ENCODE measurements around the gene SDHAF2. TPM values are rescaled to one million over a fixed set of nuclear protein-coding genes. Genes with fewer than 3 reads are reported as not detected.

Gene SDHAF2
- total and polyA plus RNA-seq, 4 donors = 25.5 to 46.9 (median 30.2) TPM

- Histone ChIP-seq H3K4me1 (ENCODE audit: control insufficient read depth in 4 of 4, insufficient read depth in 4 of 4, low read length in 3 of 4) (peaks cover 0 to 3% (median 0%) of the 10 kb centered on the region in 4 donors), H3K9me3 (ENCODE audit: control insufficient read depth in 4 of 4, low read length in 3 of 4) (no peaks in the 10 kb centered on the region), H3K9ac (ENCODE audit: low read depth in 1 of 2, low read length in 2 of 2) (no peak overlapping the region), H3K27ac (ENCODE audit: low read depth in 1 of 2, low read length in 2 of 2) (no peak overlapping the region), H3K36me3 (ENCODE audit: control insufficient read depth in 4 of 4, insufficient read depth in 3 of 4, low read depth in 1 of 4, low read length in 3 of 4) (peaks cover 15 to 88% (median 62%) of the 10 kb centered on the region in 4 donors), H3K4me3 (ENCODE audit: low read depth in 1 of 3, low read length in 3 of 3) (no peak overlapping the region), H3K27me3 (ENCODE audit: control insufficient read depth in 4 of 4, insufficient read depth in 4 of 4, low read length in 3 of 4) (no peaks in the 10 kb centered on the region)
- WGBS = 98% methylated on average over 3 of the region's 3 CpGs
- DNase-seq (ENCODE audit: low spot score) = no peak
- no peak for TF ChIP-seq NR2F2 (IDR thresholded peaks at IDR 0.05)
- no peak for TF ChIP-seq YY1 (IDR thresholded peaks at IDR 0.05)
- no peak for TF ChIP-seq ZBTB33 (IDR thresholded peaks at IDR 0.05)
- TF ChIP-seq FOXA1 (IDR thresholded peaks at IDR 0.05) = no peak
- no peak for TF ChIP-seq JUND (IDR thresholded peaks at IDR 0.05)
- no peak for TF ChIP-seq MAX (IDR thresholded peaks at IDR 0.05)
- no peak for TF ChIP-seq SP1 (IDR thresholded peaks at IDR 0.05)
- TF ChIP-seq EGR1 (IDR thresholded peaks at IDR 0.05; ENCODE audit: low read depth in 2 of 2) = no peak
- TF ChIP-seq ATF3 (IDR thresholded peaks at IDR 0.05) = no peak
Measured at GRCh38 chr11:61422226-61422625, 7.7 kb upstream of the SDHAF2 start.

GRCh38 chr11:61425367-61426131 is 4.4 kb upstream of the SDHAF2 start:
- 95% methylated on average over 1 of the region's 1 CpG for WGBS
- no peak overlapping the region for H3K27ac ChIP-seq (ENCODE audit: low read depth in 1 of 2, low read length in 2 of 2)
- peaks cover 0 to 16% (median 9%) of the 10 kb centered on the region in 4 donors for H3K4me1 ChIP-seq (ENCODE audit: control insufficient read depth in 4 of 4, insufficient read depth in 4 of 4, low read length in 3 of 4)
- no peak overlapping the region for H3K9ac ChIP-seq (ENCODE audit: low read depth in 1 of 2, low read length in 2 of 2)
- no peaks in the 10 kb centered on the region for H3K9me3 ChIP-seq (ENCODE audit: control insufficient read depth in 4 of 4, low read length in 3 of 4)
- H3K4me3 ChIP-seq (ENCODE audit: low read depth in 1 of 3, low read length in 3 of 3) = no peak overlapping the region
- DNase-seq (ENCODE audit: low spot score) = no peak
- TF ChIP-seq CTCF (IDR thresholded peaks at IDR 0.05; ENCODE audit: low read depth, low read length, missing input control) = no peak
- H3K36me3 ChIP-seq (ENCODE audit: control insufficient read depth in 4 of 4, insufficient read depth in 3 of 4, low read depth in 1 of 4, low read length in 3 of 4) = peaks cover 12 to 60% (median 45%) of the 10 kb centered on the region in 4 donors
- no peaks in the 10 kb centered on the region for H3K27me3 ChIP-seq (ENCODE audit: control insufficient read depth in 4 of 4, insufficient read depth in 4 of 4, low read length in 3 of 4)

- Histone ChIP-seq H3K27ac (ENCODE audit: low read depth in 1 of 2, low read length in 2 of 2) (peak overlapping the region; percentile 93 to 98), H3K4me3 (ENCODE audit: low read depth in 1 of 3, low read length in 3 of 3) (peak overlapping the region; percentile 76 to 99 (median 87)), H3K9ac (ENCODE audit: low read depth in 1 of 2, low read length in 2 of 2) (peak overlapping the region; percentile 64 to 88), H3K36me3 (ENCODE audit: control insufficient read depth in 4 of 4, insufficient read depth in 3 of 4, low read depth in 1 of 4, low read length in 3 of 4) (peaks cover 6 to 37% (median 22%) of the 10 kb centered on the region in 4 donors), H3K27me3 (ENCODE audit: control insufficient read depth in 4 of 4, insufficient read depth in 4 of 4, low read length in 3 of 4) (no peaks in the 10 kb centered on the region), H3K9me3 (ENCODE audit: control insufficient read depth in 4 of 4, low read length in 3 of 4) (no peaks in the 10 kb centered on the region), H3K4me1 (ENCODE audit: control insufficient read depth in 4 of 4, insufficient read depth in 4 of 4, low read length in 3 of 4) (peaks cover 5 to 26% (median 19%) of the 10 kb centered on the region in 4 donors)
- DNase-seq (ENCODE audit: low spot score) = peak; percentile 76
- WGBS = under 1% methylated on average over 37 of the region's 37 CpGs
- no peak for TF ChIP-seq EGR1 (IDR thresholded peaks at IDR 0.05; ENCODE audit: low read depth in 2 of 2)
- TF ChIP-seq CTCF (IDR thresholded peaks at IDR 0.05; ENCODE audit: low read depth, low read length, missing input control) = no peak
- TF ChIP-seq MAX (IDR thresholded peaks at IDR 0.05) = no peak
- no peak for TF ChIP-seq ZBTB33 (IDR thresholded peaks at IDR 0.05)
- no peak for TF ChIP-seq REST (IDR thresholded peaks at IDR 0.05)
- TF ChIP-seq SP1 (IDR thresholded peaks at IDR 0.05) = no peak
- TF ChIP-seq HNF4G (IDR thresholded peaks at IDR 0.05) = no peak
- TF ChIP-seq NR2F2 (IDR thresholded peaks at IDR 0.05) = no peak
Measured at GRCh38 chr11:61429346-61429690, 606 bp upstream of the SDHAF2 start.
